GM12873 (cell line): Measurements from ENCODE around the gene UBA5.

Experiments
- CTCF ChIP-seq: IDR thresholded peaks from 2 replicates; pipeline ENCODE4 v1.5.1; 2012; ENCODE audit warnings: low read depth, mild to moderate bottlenecking, moderate library complexity, low read length, control low read depth; ENCODE audit not compliant: insufficient read depth; ENCODE audit errors: missing control alignments

The UBA5 gene

GRCh38 chr3:132654721-132655120 lies 5.4 kb upstream of the UBA5 start:
- no peak for TF ChIP-seq CTCF

GRCh38 chr3:132655471-132655870 lies 4.7 kb upstream of the UBA5 start:
- no peak for TF ChIP-seq CTCF

GRCh38 chr3:132657869-132658747 lies 2.0 kb upstream of the UBA5 start:
- no peak for TF ChIP-seq CTCF

GRCh38 chr3:132659000-132659364 lies 1.1 kb upstream of the UBA5 start:
- no peak for TF ChIP-seq CTCF

GRCh38 chr3:132659365-132660051 lies 621 bp upstream of the UBA5 start, which contains the start of gene ACAD11:
TSS of gene ACAD11 (minus strand) at chr3:132659809. CDS start at chr3:132659751, 58 bp downstream.
- TF ChIP-seq CTCF: peak; percentile 74

GRCh38 chr3:132660811-132661070 lies 612 bp downstream of the UBA5 start:
- TF ChIP-seq CTCF: no peak

- no peak for TF ChIP-seq CTCF
Measured at GRCh38 chr3:132661101-132661500, 972 bp downstream of the UBA5 start.
